Measurements from ENCODE around the gene NMNAT3.

DNA sequence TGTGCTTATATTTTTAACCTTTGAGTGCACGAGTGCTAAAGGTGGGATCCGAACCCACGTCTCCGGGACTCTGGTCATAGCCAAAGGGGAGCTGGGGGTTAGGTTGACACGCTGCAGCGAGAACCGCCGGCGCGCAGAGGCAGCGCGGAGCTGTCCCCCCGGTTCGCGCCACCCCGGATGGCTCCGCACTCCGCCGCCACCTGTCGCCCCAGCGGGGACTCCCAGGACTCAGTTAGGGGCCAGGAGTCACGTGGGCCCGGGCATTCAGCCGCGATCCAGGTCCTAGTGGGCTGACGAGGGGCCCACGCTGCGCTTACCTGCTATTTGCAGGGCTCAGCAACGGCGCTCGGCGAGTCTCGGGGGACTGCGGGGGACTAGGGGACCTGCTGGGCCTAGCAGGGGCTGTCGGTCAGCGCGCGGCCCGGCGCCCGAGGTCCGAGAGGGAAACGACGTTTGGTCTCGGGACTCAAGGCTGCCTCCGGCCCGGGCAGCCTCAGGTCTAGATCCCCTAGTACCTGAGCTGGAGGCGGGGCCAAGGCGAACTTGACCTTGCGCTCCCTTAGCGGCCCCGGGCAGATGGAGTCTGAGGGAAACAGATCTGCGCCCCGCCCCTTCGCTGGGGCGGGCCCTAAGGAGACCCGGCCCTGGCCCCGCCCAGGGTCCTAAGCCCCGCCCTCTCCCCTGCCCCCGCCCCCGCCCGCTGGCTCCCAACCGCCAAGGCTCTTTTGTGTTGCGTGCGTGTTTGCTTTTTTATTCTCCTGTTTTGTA, at the start of gene NMNAT3:
- TF ChIP-seq, protein P1, sequence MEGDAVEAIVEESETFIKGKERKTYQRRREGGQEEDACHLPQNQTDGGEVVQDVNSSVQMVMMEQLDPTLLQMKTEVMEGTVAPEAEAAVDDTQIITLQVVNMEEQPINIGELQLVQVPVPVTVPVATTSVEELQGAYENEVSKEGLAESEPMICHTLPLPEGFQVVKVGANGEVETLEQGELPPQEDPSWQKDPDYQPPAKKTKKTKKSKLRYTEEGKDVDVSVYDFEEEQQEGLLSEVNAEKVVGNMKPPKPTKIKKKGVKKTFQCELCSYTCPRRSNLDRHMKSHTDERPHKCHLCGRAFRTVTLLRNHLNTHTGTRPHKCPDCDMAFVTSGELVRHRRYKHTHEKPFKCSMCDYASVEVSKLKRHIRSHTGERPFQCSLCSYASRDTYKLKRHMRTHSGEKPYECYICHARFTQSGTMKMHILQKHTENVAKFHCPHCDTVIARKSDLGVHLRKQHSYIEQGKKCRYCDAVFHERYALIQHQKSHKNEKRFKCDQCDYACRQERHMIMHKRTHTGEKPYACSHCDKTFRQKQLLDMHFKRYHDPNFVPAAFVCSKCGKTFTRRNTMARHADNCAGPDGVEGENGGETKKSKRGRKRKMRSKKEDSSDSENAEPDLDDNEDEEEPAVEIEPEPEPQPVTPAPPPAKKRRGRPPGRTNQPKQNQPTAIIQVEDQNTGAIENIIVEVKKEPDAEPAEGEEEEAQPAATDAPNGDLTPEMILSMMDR (IDR thresholded peaks at IDR 0.05; ENCODE audit: low read depth, low read length) = no peak
- TF ChIP-seq EZH2phosphoT487 (IDR thresholded peaks at IDR 0.05; ENCODE audit: low read depth) = no peak

All from OCI-LY3 (cell line).